Heart left ventricle (tissue), 16 donors: ENCODE data around the gene INHBA. TPM values are rescaled to one million over a fixed set of nuclear protein-coding genes. Genes with fewer than 3 reads are reported as not detected.

Experiments
- ATAC-seq, 4 donors: fragments of 200-7000 bp; cut with Tn5 transposase; one replicate each; pipeline ENCODE4 v1.9.1; 2020 to 2022; ENCODE audit warnings: moderate library complexity in 4 of 4, mild to moderate bottlenecking in 3 of 4, moderate number of reproducible peaks in 1 of 4
- DNase-seq, 5 donors: peaks; one replicate each; pipeline ENCODE4 v3.0.0-alpha.2; 2020
- H3K27ac ChIP-seq, 12 donors: fragments of 200-600 bp; sonication (generic) in 4 of 12; one replicate each; pipeline versions ENCODE4 v1.5.0 to v1.8.0; 2016 to 2022; ENCODE audit warnings: mild to moderate bottlenecking in 2 of 12
- H3K27me3 ChIP-seq, 9 donors: fragments of 200-600 bp; sonication (generic) in 2 of 9; one replicate each; pipeline versions ENCODE4 v1.5.1 to v1.8.0; 2016 to 2022; ENCODE audit warnings: mild to moderate bottlenecking in 3 of 9
- H3K36me3 ChIP-seq, 9 donors: fragments of 200-600 bp; sonication (generic) in 2 of 9; one replicate each; pipeline versions ENCODE4 v1.5.0 to v1.8.0; 2018 to 2022; ENCODE audit warnings: mild to moderate bottlenecking in 2 of 9
- H3K4me1 ChIP-seq, 12 donors: fragments of 200-600 bp; sonication (generic) in 4 of 12; one replicate each; pipeline versions ENCODE4 v1.5.0 to v1.8.0; 2016 to 2022; ENCODE audit warnings: mild to moderate bottlenecking in 3 of 12
- H3K4me3 ChIP-seq, 12 donors: fragments of 200-600 bp; sonication (generic) in 4 of 12; one replicate each; pipeline versions ENCODE4 v1.5.0 to v1.8.0; 2017 to 2022; ENCODE audit warnings: mild to moderate bottlenecking in 9 of 12, moderate library complexity in 4 of 12
- H3K9me3 ChIP-seq, 12 donors: fragments of 200-600 bp; sonication (generic) in 4 of 12; one replicate each; pipeline versions ENCODE4 v1.5.0 to v1.8.0; 2016 to 2022; ENCODE audit warnings: mild to moderate bottlenecking in 1 of 12
- POLR2A ChIP-seq, 2 donors: fragments of 450-650 bp; IDR thresholded peaks; one replicate each; pipeline ENCODE4 v1.6.1; 2017; ENCODE audit warnings: antibody characterized with exemption in 2 of 2, mild to moderate bottlenecking in 2 of 2, moderate library complexity in 2 of 2
- WGBS, 4 donors: extraction: QIAGEN DNeasy Blood & Tissue Kit in 2 of 4; methylation state at CpG; one replicate each; pipeline versions ENCODE4 v1.1.5 to v1.1.7; 2013 to 2018; 5-methylcytosine and 5-hydroxymethylcytosine counted together
- intact Hi-C, 10 donors: fragments of 100-400 bp; cut with DNase I; formaldehyde crosslinking; loops; one replicate each; pipeline versions ENCODE4 v1.11.1 to v1.14.2; 2022
- polyA plus RNA-seq, 2 donors: library from polyadenylated mRNA; stranded (reverse); fragments of 200-250 nt; gene quantifications; one replicate each; pipeline ENCODE4 v1.2.3, GENCODE V29; 2013
- total RNA-seq, 9 donors: library from RNA; depleted of rRNA in 2 of 9; stranded (reverse); fragments of >200 nt in 2 of 9; fragmentation: NEBNext Ultra II Directional in 3 of 9; extraction: Animal tissue kit (Norgen Biotek cat#: 25700) in 3 of 9; gene quantifications; one replicate each; pipeline versions ENCODE4 v1.1.0 to v1.2.4, GENCODE V29; 2016 to 2023
- TF ChIP-seq, protein P1 (sequence below), 12 donors: fragments of 200-600 bp; sonication (generic) in 4 of 12; IDR thresholded peaks; one replicate each; pipeline versions ENCODE4 v1.5.0 to v1.8.0; 2018 to 2022; ENCODE audit warnings: antibody characterized with exemption in 12 of 12, mild to moderate bottlenecking in 5 of 12
- donor health status: ischemic (EF 13 %, LVEDD 7.1; RV severe dilation, severe dysfunction).
- donor health status: healthy with polysubstance abuse.
- donor health status: DM: no; HTN: yes; CAD: no.
- donor health status: DM: no; HTN: no; CAD: no.
- donor health status: ischemic (EF 25% LVEDD 6.9; RV normal size, moderate dysfunction).
- donor health status: ischemic (EF 25% LVEDD 5.7; RV mildly dilated, moderate dysfunction).
- donor health status: healthy.
- donor health status: DM: yes; HTN: yes; CAD: no.
- donor health status: ischemic (EF 35%, LVEDD 5.7; RV mildly dilated, moderate dysfunction).
- donor health status: nonischemic (EF 11% LVEDD 7.7; RV severe dilation, severe dysfunction).
- donor health status: DM: yes; HTN: yes; CAD: no.
- donor health status: PGD.
- donor health status: ischemic (EF 29% LVEDD 5.4; RV normal size, mild dysfunction).
- donor health status: nonischemic (EF 23%, LVEDD 6.1; RV moderate dilation, normal function).

INHBA gene
- total and polyA plus RNA-seq, 11 donors, result 0.19 to 7.5 (median 1.6) TPM

- Histone ChIP-seq H3K27ac (no peak overlapping the region), H3K36me3 (no peaks in the 10 kb centered on the region), H3K4me3 (no peak overlapping the region), H3K4me1 (peaks cover 0 to 9% (median 0%) of the 10 kb centered on the region in 12 donors), H3K9me3 (no peaks in the 10 kb centered on the region), H3K27me3 (no peaks in the 10 kb centered on the region)
- TF ChIP-seq, protein P1, sequence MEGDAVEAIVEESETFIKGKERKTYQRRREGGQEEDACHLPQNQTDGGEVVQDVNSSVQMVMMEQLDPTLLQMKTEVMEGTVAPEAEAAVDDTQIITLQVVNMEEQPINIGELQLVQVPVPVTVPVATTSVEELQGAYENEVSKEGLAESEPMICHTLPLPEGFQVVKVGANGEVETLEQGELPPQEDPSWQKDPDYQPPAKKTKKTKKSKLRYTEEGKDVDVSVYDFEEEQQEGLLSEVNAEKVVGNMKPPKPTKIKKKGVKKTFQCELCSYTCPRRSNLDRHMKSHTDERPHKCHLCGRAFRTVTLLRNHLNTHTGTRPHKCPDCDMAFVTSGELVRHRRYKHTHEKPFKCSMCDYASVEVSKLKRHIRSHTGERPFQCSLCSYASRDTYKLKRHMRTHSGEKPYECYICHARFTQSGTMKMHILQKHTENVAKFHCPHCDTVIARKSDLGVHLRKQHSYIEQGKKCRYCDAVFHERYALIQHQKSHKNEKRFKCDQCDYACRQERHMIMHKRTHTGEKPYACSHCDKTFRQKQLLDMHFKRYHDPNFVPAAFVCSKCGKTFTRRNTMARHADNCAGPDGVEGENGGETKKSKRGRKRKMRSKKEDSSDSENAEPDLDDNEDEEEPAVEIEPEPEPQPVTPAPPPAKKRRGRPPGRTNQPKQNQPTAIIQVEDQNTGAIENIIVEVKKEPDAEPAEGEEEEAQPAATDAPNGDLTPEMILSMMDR (IDR thresholded peaks at IDR 0.05), result no peak
- TF ChIP-seq POLR2A (IDR thresholded peaks at IDR 0.05), result no peak
- intact Hi-C loops, result no loop called here
- 91 to 96% (median 94%) methylated on average over 4 of the region's 4 CpGs for WGBS, 4 donors
- ATAC-seq (no peak), DNase-seq (no peak)
These were observed 26.2 kb upstream of the INHBA start for GRCh38 chr7:41729059-41729458.

GRCh38 chr7:41725013-41725412, 22.1 kb upstream of the INHBA start:
- 82 to 91% (median 90%) methylated on average over 6 of the region's 6 CpGs for WGBS, 4 donors
- Histone ChIP-seq H3K4me3 (no peak overlapping the region), H3K36me3 (no peaks in the 10 kb centered on the region), H3K4me1 (no peaks in the 10 kb centered on the region), H3K9me3 (peaks cover 0 to 8% (median 0%) of the 10 kb centered on the region in 12 donors), H3K27ac (no peak overlapping the region), H3K27me3 (no peaks in the 10 kb centered on the region)
- DNase-seq (no peak), ATAC-seq (no peak)
- intact Hi-C loops, result no loop called here
- no peak for TF ChIP-seq POLR2A (IDR thresholded peaks at IDR 0.05)
- TF ChIP-seq, protein P1 (IDR thresholded peaks at IDR 0.05), result no peak

DNA sequence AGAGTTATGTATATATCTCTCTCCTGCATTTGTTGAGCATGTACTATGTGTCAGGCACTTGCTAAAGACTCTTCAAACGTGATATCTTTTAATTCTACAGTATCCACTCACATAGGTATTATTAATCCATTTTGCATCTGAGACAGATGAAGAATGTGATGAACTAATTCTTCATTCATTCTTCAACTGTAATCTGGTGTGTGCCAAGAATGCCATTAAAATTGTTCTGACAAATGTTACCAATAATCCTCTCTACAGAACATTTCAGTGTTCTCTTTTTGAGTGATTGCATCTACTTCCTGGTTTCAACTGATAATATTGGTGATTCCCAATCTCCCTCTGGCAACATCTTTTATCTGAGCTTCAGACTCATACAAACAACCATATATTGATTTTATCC, 18.0 kb upstream of the INHBA start:
- no peak for TF ChIP-seq POLR2A (IDR thresholded peaks at IDR 0.05)
- TF ChIP-seq, protein P1 (IDR thresholded peaks at IDR 0.05), result no peak
- Histone ChIP-seq H3K4me3 (no peak overlapping the region), H3K36me3 (no peaks in the 10 kb centered on the region), H3K27me3 (peaks cover 0 to 8% (median 0%) of the 10 kb centered on the region in 9 donors), H3K27ac (no peak overlapping the region), H3K4me1 (no peaks in the 10 kb centered on the region), H3K9me3 (peaks cover 0 to 8% (median 0%) of the 10 kb centered on the region in 12 donors)
- 66 to 85% (median 77%) methylated on average over 1 of the region's 1 CpG for WGBS, 4 donors
- no peak for DNase-seq
- intact Hi-C loops, result no loop called here
- ATAC-seq, result no peak

GRCh38 chr7:41720046-41720445, 17.2 kb upstream of the INHBA start:
- intact Hi-C loops, result no loop called here
- TF ChIP-seq, protein P1 (IDR thresholded peaks at IDR 0.05), result no peak
- TF ChIP-seq POLR2A (IDR thresholded peaks at IDR 0.05), result no peak

More at GRCh38 chr7:41720046-41720445, 17.2 kb upstream of the INHBA start:
- Histone ChIP-seq H3K4me3 (no peak overlapping the region), H3K4me1 (no peaks in the 10 kb centered on the region), H3K27me3 (peaks cover 0 to 8% (median 0%) of the 10 kb centered on the region in 9 donors), H3K27ac (no peak overlapping the region), H3K9me3 (peaks cover 0 to 8% (median 0%) of the 10 kb centered on the region in 12 donors), H3K36me3 (no peaks in the 10 kb centered on the region)
- 82 to 90% (median 89%) methylated on average over 4 of the region's 4 CpGs for WGBS, 4 donors
- DNase-seq (no peak), ATAC-seq (no peak)
